Neural cell (in vitro differentiated cells): Measurements from ENCODE around the gene KLHDC4.

ENCODE experiments used
- EZH2 ChIP-seq: fragments of 200-600, 300-800 bp; shearing (Covaris generic), sonication (generic); IDR thresholded peaks from 2 replicates; pipeline ENCODE4 v1.6.1; 2014; ENCODE audit warnings: antibody characterized with exemption, low read length, borderline replicate concordance, mild to moderate bottlenecking; ENCODE audit not compliant: insufficient read depth, poor library complexity, severe bottlenecking
- MXI1 ChIP-seq: fragments of 450-650 bp; conservative IDR thresholded peaks from 2 replicates; pipeline ENCODE4 v1.6.1; 2014; ENCODE audit warnings: antibody characterized with exemption, mild to moderate bottlenecking; ENCODE audit not compliant: poor library complexity, severe bottlenecking
- POLR2AphosphoS5 ChIP-seq: IDR thresholded peaks from 2 replicates; pipeline ENCODE4 v1.6.1; 2012
- RAD21 ChIP-seq: fragments of 450-650 bp; conservative IDR thresholded peaks from 2 replicates; pipeline ENCODE4 v1.6.1; 2014; ENCODE audit warnings: antibody characterized with exemption, mild to moderate bottlenecking, moderate library complexity
- REST ChIP-seq: IDR thresholded peaks from 2 replicates; pipeline ENCODE4 v1.6.1; 2012; ENCODE audit warnings: borderline replicate concordance
- TAF1 ChIP-seq: IDR thresholded peaks from 2 replicates; pipeline ENCODE4 v1.6.1; 2012; ENCODE audit warnings: low read depth
- TF ChIP-seq, protein P1 (sequence below): fragments of 450-650 bp; IDR thresholded peaks from 2 replicates; pipeline ENCODE4 v1.5.1; 2014; ENCODE audit warnings: antibody characterized with exemption, mild to moderate bottlenecking, moderate library complexity; ENCODE audit not compliant: poor library complexity, severe bottlenecking

GRCh38 chr16:87694441-87695125, 71.2 kb downstream of the KLHDC4 start:
- TF ChIP-seq EZH2, result no peak
- TF ChIP-seq, protein P1, sequence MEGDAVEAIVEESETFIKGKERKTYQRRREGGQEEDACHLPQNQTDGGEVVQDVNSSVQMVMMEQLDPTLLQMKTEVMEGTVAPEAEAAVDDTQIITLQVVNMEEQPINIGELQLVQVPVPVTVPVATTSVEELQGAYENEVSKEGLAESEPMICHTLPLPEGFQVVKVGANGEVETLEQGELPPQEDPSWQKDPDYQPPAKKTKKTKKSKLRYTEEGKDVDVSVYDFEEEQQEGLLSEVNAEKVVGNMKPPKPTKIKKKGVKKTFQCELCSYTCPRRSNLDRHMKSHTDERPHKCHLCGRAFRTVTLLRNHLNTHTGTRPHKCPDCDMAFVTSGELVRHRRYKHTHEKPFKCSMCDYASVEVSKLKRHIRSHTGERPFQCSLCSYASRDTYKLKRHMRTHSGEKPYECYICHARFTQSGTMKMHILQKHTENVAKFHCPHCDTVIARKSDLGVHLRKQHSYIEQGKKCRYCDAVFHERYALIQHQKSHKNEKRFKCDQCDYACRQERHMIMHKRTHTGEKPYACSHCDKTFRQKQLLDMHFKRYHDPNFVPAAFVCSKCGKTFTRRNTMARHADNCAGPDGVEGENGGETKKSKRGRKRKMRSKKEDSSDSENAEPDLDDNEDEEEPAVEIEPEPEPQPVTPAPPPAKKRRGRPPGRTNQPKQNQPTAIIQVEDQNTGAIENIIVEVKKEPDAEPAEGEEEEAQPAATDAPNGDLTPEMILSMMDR, result no peak
- TF ChIP-seq REST, result no peak
- TF ChIP-seq TAF1, result no peak
- no peak for TF ChIP-seq POLR2AphosphoS5
- TF ChIP-seq MXI1, result no peak
- no peak for TF ChIP-seq RAD21
